Activated CD4-positive, alpha-beta memory T cell treated with anti-CD3 and anti-CD28 coated beads, Interleukin-2, amount 10 ng/mL, durations not matched to agents 7 days and 5 days (primary cell): ENCODE data around the gene CEP131. TPM values are rescaled to one million over a fixed set of nuclear protein-coding genes. Genes with fewer than 3 reads are reported as not detected.

ENCODE experiments used
- CTCF ChIA-PET: fragments of 350-600 bp; sonication (Branson Sonifier 250); formaldehyde crosslinking; loops from one replicate; lab custom pipeline; 2021; ENCODE audit warnings: antibody characterized with exemption, inconsistent platforms; lab: Charles Lee
- POLR2A ChIA-PET: fragments of 350-600 bp; sonication (Branson Sonifier 250); formaldehyde crosslinking; loops from one replicate; lab custom pipeline; 2021; ENCODE audit warnings: antibody characterized with exemption; lab: Charles Lee
- DNase-seq: peaks from one replicate; pipeline ENCODE4 v3.0.0-alpha.2; 2020
- H3K27ac Mint-ChIP-seq: one replicate; pipeline ENCODE4 v1.8.0; 2021; ENCODE audit warnings: mild to moderate bottlenecking, mixed read lengths
- H3K27me3 Mint-ChIP-seq: one replicate; pipeline ENCODE4 v1.8.0; 2021; ENCODE audit warnings: mixed read lengths
- H3K36me3 Mint-ChIP-seq: one replicate; pipeline ENCODE4 v1.8.0; 2021; ENCODE audit warnings: low read depth, mixed read lengths
- H3K4me1 Mint-ChIP-seq: one replicate; pipeline ENCODE4 v1.8.0; 2021; ENCODE audit warnings: mixed read lengths
- H3K4me3 Mint-ChIP-seq: one replicate; pipeline ENCODE4 v1.8.0; 2021; ENCODE audit warnings: mild to moderate bottlenecking, mixed read lengths
- H3K9me3 Mint-ChIP-seq: one replicate; pipeline ENCODE4 v1.8.0; 2021; ENCODE audit warnings: mixed read lengths
- total RNA-seq, 2 experiments: library from RNA; stranded (reverse); gene quantifications; one replicate each; pipeline ENCODE4 v1.2.3, GENCODE V29; 2021

CEP131 gene
- total RNA-seq, 2 experiments from 2014 or later = 10.1 to 11.6 TPM

DNA sequence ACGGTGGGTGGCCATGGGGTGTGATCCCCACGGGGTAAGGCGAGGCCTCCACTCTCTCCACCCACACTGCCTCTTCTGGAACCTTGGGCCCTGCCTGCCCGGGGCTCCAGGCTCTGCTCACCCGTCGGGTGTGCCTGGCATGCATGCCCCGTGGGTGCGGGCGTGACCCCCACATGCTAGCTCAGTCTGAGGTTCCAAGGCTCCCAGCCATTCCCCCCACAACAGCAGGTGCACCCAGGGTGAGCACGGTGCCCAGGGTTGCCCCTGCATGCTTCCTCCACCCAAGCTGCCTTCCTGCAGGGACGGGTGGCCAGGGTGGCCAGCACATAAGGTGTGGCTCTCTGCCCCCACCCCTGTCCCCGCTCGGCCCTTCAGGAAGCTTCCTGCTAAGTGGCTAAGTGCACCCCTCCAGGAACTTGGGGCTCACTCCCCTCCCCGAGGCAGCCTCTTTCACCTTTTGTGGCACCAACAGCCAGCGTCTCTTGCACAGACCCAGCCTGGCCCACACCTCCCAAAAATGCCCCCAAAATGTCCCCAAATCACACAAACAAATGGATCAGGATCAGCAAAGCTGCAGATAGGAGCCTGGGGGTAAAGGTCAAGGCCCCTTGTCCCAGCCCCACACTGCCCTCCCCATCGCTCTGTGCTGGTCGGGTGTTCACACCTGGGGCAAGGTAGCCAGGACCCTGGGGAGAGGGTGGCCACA is 78.9 kb downstream of the CEP131 start:
- no peak overlapping the region for H3K4me3 Mint-ChIP-seq
- POLR2A ChIA-PET = no interaction called here
- CTCF ChIA-PET = interaction anchor here (0.6 to 1.2 kb wide), 3 partner anchors 9 to 212 kb away, joined by 3 to 4 read pairs (median 3); partner anchors contain the start of genes NDUFAF8 and TEPSIN

DNA sequence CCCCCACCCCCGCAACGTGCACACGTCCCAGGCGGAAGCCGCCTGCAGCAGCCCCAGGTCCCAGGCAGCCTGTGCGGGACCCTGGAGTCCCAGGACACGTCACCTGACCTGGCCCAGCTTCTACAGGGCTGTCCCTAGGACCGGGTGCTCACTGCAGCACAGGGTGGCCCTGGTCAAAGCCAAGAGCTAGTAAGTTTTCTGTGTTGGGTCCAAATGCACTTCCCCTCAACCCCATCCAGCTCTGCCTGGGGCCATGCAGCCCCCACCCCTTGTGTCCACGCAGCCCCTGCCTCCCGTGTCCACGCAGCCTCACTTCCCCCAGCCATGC is 79.6 kb downstream of the CEP131 start:
- CTCF ChIA-PET = interaction anchor here (0.6 to 1.0 kb wide), 3 partner anchors 9 to 727 kb away, joined by 3 to 4 read pairs (median 3); no protein-coding TSS in a partner anchor
- Mint-ChIP-seq H3K27me3 (no peaks in the 10 kb centered on the region), H3K27ac (no peak overlapping the region), H3K36me3 (no peaks in the 10 kb centered on the region), H3K4me1 (no peaks in the 10 kb centered on the region), H3K9me3 (peaks cover 10% of the 10 kb centered on the region), H3K4me3 (no peak overlapping the region)
- no peak for DNase-seq
- POLR2A ChIA-PET = no interaction called here

More for the DNA sequence above, 78.9 kb downstream of the CEP131 start:
- Mint-ChIP-seq H3K27ac (no peak overlapping the region), H3K27me3 (no peaks in the 10 kb centered on the region), H3K36me3 (no peaks in the 10 kb centered on the region), H3K4me1 (no peaks in the 10 kb centered on the region), H3K9me3 (peaks cover 3% of the 10 kb centered on the region)
- no peak for DNase-seq

DNA sequence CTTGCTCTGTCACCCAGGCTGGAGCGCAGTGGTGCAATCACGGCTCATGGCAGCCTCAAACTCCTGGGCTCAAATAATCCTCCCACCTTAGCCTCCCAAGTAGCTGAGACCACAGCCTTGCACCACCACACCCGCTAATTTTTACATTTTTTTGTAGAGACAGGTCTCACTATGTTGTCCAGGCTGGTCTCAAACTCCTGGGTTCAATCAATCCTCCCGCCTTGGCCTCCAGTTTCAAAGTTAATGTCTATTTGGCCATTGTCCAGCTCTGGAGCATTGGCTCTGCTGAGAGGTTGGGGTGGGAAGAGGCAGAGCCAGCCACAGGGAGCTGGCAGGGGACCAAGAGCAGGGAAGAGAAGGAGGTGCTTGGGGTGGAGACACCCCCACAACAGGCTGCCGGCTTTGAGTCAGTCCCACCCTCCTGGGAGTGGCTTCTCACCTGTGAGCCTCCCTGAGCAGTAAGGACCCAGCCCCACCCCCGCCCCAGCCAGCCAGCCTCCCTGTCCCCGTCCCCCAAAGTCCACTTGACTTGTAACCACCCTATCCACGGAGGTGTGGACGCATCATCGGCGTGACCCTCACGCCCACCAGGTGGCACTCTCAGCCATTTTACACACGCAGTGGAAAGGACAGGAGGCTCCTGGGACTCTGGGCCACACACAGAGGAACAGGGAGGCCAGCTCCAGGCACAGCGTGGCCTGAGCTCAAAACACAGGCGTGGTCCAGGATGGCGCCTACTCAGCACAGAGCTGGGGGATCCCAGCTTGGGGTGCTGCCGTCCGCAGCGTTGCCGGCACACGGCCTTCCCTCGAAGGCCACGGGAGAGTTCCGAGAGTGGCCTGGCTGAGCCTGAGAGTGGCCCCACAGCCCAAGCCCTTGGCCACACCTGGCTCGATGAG is 80.2 kb downstream of the CEP131 start:
- Mint-ChIP-seq H3K27me3 (no peaks in the 10 kb centered on the region), H3K27ac (no peak overlapping the region), H3K9me3 (peaks cover 16% of the 10 kb centered on the region), H3K4me1 (no peaks in the 10 kb centered on the region), H3K4me3 (no peak overlapping the region), H3K36me3 (no peaks in the 10 kb centered on the region)
- peak; percentile 68 for DNase-seq
- POLR2A ChIA-PET = interaction anchor here (1.0 kb wide), 1 partner anchor 342 kb away, joined by 4 read pairs; no protein-coding TSS in a partner anchor
- CTCF ChIA-PET = interaction anchor here (0.6 to 1.0 kb wide), 3 partner anchors 10 to 727 kb away, joined by 3 to 4 read pairs (median 3); no protein-coding TSS in a partner anchor

DNA sequence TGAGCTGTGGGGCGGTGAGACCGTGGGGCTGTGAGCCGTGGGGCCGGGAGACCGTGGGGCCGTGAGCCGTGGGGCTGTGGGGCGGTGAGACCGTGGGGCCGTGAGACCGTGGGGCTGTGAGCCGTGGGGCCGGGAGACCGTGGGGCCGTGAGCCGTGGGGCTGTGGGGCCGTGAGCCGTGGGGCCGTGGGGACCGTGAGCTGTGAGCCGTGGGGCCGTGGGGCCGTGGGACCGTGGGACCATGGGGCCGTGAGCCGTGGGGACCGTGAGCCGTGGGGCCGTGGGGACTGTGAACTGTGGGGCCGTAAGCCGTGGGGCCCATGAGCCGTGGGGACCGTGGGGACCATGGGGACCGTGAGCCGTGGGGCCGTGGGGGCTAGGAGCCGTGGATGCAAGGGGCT is 82.1 kb downstream of the CEP131 start:
- no peak for DNase-seq
- H3K27me3 Mint-ChIP-seq = no peaks in the 10 kb centered on the region
- H3K36me3 Mint-ChIP-seq = no peaks in the 10 kb centered on the region
- no peak overlapping the region for H3K4me3 Mint-ChIP-seq
- H3K4me1 Mint-ChIP-seq = no peaks in the 10 kb centered on the region
- CTCF ChIA-PET = no interaction called here
- H3K27ac Mint-ChIP-seq = no peak overlapping the region
- H3K9me3 Mint-ChIP-seq = peaks cover 18% of the 10 kb centered on the region
- POLR2A ChIA-PET = interaction anchor here (1.2 kb wide), 1 partner anchor 98 kb away, joined by 3 read pairs; the partner anchor contains the start of genes NDUFAF8 and TEPSIN

DNA sequence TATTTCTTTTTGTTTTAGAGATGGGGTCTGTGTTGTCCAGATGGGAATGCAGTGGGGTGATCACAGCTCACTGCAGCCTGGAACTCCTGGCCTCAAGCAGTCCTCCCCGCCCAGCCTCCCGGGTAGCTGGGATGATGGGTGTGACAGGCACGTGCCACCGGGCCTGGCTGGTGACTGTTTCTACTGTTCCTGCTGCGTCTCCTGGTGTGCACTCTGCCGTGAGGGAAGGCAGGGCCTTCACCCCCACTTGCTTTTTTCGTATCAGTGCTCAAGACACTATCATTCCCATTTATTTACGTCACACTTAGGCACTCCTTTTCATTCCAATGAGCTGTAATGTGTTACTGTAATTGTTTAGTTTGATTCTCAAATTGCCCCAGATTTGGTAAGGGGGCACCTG is 82.7 kb downstream of the CEP131 start:
- no peak overlapping the region for H3K4me3 Mint-ChIP-seq
- H3K9me3 Mint-ChIP-seq = peaks cover 18% of the 10 kb centered on the region
- no peak for DNase-seq
- no peak overlapping the region for H3K27ac Mint-ChIP-seq
- H3K4me1 Mint-ChIP-seq = no peaks in the 10 kb centered on the region
- CTCF ChIA-PET = no interaction called here
- H3K27me3 Mint-ChIP-seq = no peaks in the 10 kb centered on the region
- H3K36me3 Mint-ChIP-seq = no peaks in the 10 kb centered on the region
- POLR2A ChIA-PET = interaction anchor here (1.2 kb wide), 1 partner anchor 99 kb away, joined by 3 read pairs; the partner anchor contains the start of genes NDUFAF8 and TEPSIN

Other genes starting within 250 kb of the CEP131 start
- 10 to 100 TPM; 30.3 to 31.6 TPM for gene CHMP6, start 231.1 kb downstream of the CEP131 start, total RNA-seq
- gene BAIAP2, start 187.8 kb downstream of the CEP131 start, total RNA-seq = 1 to 10 TPM; 1.5 to 2.4 TPM
- not detected for gene PVALEF, start 57.5 kb downstream of the CEP131 start, total RNA-seq
- 1 to 10 TPM; 1.1 to 1.8 TPM for gene AATK, start 56.7 kb downstream of the CEP131 start, total RNA-seq
- 10 to 100 TPM; 55.0 to 55.4 TPM for gene TEPSIN, start 16.1 kb upstream of the CEP131 start, total RNA-seq
- gene NDUFAF8, start 16.4 kb upstream of the CEP131 start, total RNA-seq = 10 to 100 TPM; 27.8 to 33.5 TPM
- gene SLC38A10, start 72.3 kb upstream of the CEP131 start, total RNA-seq = 100 to 1,000 TPM; 112 to 114 TPM
- under 1 TPM; 0.15 to 0.18 TPM for gene BAHCC1, start 172.5 kb upstream of the CEP131 start, total RNA-seq